Fibroblast of the conjunctiva (primary cell): ENCODE measurements around the gene SDC3.

Experiments used
- DNase-seq: peaks from one replicate; pipeline ENCODE4 v3.0.0-alpha.2; 2010; ENCODE audit warnings: low read depth

SDC3 gene

GRCh38 chr1:30888975-30889374 is 19.6 kb downstream of the SDC3 start:
- no peak for DNase-seq

DNA sequence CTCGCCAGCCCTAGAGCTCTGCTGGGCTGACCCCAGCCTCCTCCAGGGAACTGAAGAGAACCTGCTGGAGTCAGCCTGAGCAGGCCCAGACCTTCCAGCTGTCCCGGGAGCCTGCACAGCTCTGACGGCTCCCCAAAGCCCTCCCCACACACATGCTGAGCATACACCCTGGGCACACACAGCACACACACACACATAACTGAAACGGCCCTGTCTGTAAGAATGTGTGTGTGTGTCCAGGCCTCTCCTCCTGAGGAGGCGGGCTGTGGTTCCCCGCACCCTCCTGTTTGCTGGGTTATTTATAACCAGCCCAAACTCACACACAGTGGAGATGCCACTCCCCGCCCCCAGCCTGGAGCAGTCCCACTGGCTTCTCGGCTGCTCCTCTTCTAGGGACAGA is 20.2 kb downstream of the SDC3 start:
- DNase-seq = peak; percentile 89

DNA sequence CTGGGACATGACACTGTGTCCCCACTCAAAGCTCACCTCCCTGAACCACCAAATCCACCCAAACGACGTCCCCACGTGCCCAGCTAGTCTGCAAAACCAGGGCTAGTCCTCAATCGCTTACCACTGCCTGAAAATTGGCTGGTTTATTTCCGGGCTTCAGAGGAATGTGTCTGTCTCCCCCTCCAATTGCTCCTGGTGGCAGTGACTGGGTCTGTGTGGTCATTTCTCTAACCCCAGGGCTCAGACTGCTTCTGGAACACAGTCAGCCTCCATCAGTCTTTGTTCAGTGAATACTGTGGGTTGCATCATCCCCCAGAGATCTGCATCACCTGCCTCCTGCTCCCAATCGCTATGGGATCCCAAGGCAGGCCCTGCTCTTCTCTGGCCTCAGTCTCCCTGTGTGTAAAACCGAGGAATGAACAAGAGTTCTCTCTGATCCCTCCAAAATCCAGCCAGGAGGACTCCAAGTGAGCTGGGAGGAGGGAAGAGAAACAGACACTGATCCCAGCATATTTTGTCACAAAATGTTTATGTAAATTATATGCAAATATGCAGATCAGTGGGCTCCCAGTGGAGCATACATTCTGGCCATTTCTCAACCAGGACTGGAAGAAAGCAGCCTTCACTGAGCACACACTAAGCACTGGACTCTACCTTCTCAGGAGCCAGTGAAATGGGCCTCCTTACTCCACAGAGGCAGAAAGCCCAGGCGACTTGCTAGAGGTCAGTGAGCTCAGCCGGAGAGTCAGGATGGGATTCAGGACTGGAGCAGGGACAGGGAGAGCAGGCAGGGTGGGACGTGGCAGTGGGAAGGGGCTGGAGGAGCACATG is 20.9 kb downstream of the SDC3 start:
- DNase-seq = peak; percentile 9

GRCh38 chr1:30886710-30887428 is 21.7 kb downstream of the SDC3 start:
- no peak for DNase-seq

DNA sequence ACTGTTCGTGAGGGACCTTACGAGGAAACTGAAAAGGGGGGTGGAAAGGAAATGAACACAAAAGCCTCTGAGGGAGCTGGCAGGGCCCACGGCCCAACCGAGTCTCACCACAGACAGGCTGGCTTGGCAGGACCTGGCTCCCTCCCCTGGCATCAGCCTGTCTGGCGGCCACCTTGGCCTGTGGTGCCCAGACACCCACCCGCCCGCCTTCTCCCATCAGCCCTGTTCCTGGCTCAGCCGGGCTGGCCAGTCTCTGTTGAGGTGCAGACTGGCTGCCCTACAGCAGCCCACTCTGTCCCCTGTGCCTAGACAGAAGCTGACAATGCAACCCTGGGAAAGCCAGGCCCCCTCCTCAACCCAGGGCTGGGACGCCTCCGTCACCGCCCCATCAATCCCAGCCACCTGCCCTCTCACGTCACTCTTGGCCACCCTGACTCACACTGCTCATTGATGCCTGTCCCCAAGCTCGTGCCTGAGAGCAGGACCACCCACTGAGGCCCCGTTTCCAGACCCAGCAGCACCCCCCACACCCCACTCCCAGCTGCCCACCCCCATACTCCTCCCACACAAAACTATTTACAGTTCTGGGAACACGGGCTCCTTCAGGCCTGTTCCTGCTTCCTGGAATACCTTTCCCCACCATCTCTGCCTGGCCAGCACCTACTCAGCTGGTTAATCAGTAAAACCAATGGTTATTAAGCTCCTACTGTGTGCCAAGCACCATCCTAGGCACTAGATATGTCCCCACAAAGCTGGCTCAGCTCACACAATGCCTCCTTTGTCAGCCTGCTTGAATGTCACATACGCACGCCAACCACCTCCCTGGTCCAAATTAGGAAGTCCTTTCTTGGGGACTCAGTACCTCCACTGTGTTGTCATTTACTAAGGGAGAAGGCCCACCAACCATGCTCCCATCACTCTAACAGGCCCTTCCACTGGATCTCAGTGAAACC is 22.7 kb downstream of the SDC3 start:
- DNase-seq = no peak

DNA sequence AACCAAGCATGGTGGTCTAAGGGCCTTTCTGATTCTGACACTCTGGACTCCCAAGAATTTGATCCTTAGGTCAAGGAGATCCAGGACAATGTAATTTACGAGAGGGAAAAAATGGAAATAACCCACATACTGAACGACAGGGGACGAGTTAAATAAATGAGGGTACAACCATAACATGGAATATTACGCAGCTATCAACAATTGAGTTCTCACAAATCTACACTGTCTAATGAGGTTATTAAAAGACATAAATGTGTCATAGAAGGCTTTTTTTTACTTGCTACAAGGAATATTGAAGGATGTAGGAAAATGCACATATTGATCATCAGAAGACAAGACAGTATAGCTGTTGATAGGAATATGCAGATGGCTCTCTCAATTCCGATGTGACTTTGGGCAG is 23.8 kb downstream of the SDC3 start:
- DNase-seq = no peak

DNA sequence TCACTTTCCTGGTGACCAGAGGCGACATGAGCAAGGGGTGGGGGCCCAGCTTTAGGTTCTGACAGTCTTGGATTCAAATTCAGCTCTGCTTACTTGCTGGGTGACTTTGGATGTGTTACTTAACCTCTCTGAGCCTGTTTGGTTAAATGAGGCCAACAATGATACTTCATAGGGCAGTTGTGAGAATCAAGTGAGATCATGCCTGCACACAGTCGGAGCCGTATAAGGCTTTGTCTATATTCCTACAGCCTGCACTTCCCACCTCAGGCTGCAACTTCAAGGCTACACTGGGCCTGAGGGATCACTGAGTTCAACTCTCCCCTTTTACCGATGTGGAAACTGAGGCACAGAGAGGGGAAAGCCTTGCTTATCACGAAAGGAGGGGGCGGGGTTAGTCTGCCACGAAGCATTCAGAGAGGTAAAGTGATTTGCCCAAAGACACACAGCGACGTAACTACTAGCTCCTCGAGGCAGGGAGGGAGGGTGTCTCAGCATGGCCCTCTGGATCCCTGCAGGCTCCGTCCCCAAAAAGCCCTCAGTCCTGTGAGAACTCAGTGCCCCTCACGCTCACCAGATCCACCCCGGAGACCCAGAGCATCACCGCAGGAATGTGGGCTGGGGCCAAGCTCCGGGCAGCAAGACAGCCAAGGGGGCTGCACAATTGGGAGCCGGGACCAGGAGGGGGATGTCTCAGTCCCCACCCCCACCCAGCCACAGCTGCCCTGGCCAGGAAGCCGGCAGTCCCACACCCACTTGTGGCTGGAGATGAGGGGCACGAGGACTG is 25.0 kb downstream of the SDC3 start:
- DNase-seq = no peak

DNA sequence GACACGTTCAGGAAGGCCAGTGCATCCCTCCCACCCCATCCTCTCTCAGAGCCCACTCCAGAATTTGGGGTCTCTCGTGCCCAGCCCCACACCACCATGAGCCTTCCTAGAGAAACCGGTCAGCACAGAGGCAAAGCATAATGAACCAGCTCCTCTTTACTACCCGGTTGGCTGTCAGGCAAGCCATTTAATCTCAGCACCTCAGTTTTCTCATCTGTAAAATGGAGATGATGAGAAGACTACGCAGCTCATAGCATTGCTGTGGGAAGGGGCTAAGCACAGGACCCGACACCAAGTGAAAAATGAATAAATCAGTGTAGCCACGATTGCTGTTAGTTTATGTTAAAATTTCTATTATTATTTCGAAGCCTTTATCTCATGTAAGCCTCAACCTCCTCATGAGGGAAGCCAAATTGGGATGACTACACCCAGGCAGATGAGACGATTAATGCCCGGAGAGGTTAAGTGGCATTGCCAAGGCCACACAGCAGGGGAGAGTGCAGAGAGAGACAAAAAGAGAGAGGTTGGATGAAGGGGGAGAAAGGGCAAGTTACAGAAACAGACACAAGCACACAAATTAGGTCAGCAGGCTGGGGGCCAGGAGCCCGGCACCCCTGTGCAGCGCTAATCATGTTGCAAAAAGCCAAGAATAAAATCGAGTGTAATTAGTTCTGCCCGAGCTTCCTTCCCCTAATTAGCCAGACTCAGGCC is 25.7 kb downstream of the SDC3 start:
- DNase-seq = no peak

DNA sequence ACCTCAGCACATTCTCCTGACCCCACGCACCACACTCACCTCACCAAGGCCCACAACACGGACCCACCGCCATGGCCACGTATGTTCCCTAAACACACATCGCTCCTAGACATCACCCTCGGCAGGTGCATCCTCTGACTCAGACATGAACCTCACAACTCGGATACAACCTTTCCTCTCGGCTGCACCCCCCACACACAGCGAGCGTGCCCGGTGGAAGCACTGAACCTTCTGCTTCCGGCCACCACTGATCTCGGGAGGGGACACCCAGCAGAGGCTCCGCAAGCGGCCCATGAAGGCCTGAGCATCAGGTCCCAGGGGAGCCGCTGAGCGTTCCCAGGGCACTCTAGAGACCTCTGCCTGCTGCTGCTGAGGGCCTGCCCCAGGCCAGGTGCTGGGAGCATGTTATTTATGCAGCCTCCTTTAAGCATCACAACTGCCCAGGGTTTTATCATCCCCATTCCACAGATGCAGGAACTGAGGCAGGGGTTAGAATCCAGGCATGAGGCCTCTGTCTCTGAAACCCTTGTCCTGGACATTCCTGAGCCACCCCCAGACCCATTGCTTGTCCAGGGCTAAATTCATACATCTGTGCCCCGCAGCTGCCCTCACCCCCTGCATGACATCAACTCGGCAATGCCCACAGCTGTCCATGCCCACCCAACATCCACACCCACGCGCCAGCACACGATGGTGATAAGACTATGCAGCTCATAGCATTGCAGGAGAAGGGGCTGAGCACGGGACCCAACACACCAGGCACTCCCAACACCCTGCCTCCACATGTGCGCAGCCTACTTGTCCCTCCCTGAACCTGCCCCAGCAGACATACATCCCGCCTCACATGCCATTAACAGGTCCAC is 27.0 kb downstream of the SDC3 start:
- no peak for DNase-seq

GRCh38 chr1:30880678-30881318 is 27.8 kb downstream of the SDC3 start:
- DNase-seq = no peak

DNA sequence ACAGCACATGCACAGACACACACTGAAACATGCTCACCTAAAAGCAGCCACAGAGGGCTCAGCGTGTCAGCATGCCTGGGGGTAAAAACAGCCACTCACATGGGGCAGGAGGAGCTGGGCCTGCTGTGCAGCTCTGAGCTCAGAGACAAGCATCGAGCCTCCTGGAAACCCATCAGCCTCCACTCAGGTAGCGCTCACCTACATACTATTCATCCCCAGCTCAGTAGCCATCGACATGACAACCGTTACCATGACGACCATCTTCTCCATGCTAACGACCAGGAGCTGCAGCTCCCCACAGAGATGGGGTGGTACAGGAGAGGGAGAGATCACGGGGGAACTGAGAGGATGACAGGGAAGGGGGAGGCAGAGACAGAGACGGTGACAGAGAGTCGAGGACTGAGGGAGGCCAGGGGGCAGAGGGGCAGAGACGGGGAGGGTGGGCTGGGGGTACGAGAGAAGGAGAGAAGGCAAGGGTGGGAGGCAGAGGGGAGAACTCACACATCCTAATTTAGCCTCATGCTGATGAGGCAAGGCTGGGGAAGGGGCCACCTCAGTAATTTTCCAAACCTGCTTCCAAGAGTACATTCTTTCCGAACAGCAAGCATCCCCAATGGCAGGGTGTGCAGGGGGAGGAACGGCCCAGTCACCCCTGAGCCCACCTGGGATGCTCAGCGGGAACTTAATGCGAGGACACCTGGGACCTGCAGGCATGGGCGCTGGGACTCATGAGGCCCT is 28.4 kb downstream of the SDC3 start:
- no peak for DNase-seq

DNA sequence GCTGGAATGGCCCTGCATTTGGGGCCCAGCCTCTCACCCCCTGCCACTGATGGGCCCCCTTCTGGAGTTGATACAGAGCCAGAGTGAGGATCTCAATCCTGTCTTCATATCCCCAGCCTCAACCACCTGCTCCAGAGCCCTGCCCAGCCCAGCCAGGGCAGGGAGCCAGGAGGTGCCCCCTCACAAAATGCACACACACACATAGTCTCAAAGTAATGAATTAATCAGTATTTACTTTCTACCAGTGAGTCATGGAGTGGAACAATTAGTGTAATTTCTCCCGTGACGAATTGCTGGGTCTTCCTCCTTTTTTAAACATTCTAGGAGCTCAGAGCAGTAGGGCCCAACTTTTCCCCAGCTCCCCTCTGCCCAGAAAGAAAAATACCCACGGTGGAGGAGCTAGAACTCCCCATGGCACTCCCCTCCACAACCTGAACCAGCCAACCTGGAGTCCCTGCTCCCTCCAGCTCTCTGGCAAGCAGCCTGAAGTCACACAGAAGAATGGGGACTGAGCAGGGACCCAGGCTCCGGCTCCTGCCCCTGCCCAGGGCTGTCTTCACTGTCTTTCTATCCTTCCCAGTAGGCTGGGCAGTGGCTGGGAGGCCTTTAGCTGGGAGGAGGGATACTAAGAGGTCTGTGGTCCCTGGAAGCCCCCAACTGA is 29.3 kb downstream of the SDC3 start:
- no peak for DNase-seq

- no peak for DNase-seq
Measured at GRCh38 chr1:30878559-30878958, 30.0 kb downstream of the SDC3 start.

DNA sequence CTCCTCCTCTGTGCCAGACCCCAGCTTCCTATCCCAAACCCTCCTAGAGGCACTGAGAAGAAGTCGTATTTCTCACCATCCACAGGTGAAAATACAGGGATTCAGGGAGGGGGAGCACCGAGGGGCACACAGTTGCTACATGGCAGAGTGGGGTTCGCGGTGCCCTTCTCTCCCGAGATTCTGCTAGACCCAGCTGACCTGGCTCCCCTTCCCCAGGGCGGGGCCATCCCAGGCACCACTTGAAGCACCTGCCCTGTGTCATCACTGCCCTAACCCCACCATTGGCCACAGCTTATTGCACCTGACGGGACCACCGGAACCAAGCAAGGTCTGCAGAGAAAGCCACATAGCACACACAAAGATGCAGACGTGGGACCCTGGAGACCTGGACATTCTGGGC is 30.5 kb downstream of the SDC3 start:
- DNase-seq = no peak

GRCh38 chr1:30877205-30877912 is 31.2 kb downstream of the SDC3 start:
- peak; percentile 86 for DNase-seq

DNA sequence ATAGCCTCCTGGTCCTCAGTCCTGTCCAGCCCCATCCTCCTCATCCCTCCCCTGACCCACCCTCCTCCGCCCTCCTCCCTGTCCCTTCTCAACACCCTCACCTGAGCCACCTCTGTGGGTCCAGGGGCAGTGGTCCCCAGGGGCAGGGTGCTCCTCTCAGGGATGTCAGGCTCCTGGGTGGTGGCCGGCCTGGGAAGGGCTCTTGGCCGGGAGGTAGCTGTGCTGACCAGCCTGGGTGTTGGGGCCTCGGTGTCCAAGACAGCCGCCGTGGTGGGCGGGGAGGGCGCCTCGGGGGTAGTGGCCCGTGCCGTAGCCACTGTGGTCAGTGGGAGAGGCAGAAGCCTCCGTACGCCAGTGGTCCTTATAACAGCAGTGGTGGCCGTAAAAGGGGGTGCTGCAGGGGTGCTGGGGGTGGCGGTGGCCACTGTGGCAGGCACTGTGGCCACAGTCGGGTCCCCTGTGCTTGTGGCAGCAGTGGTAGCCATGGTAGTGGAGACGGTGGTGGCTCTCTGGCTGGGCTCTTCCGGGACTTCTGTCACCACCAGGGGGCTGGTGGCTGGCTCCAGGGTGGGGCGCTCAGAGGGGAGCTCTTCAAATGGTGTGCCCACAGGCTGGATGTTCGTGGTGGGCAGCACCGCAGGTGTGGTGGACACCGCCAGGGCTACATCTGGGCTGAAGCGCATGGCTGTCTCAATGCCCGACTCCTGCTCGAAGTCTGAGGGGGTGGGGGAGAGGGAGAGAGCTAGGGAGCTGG is 31.9 kb downstream of the SDC3 start:
- no peak for DNase-seq

DNA sequence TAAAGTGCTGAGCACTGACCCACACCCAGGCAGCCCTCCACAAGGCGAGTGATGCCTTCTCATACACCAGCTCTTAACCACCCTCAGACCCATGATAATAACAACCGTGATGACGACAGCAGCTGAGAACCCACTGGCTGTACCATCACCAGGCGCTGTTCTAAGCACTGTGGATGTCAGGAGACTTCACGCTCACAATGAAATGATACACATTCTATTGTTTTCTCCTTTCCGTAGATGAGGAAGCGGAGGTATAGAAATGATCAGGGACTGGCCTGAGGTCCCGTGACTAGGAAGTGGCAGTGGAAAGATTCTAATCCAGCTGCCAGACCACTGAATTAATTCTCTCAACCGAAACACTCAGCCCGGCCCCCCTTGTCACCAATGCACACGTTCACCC is 32.6 kb downstream of the SDC3 start:
- no peak for DNase-seq
